GM08714 (cell line): ENCODE data around the gene SECISBP2.

ENCODE experiments used
- H3K4me3 ChIP-seq: fragments of 200-500 bp; sonication (Bioruptor generic); 2 replicates; pipeline ENCODE4 v1.5.1; 2014; ENCODE audit warnings: mild to moderate bottlenecking, low read length, inconsistent platforms
- ZNF274 ChIP-seq: IDR thresholded peaks from 2 replicates; pipeline ENCODE4 v1.6.1; 2012; ENCODE audit warnings: mild to moderate bottlenecking, low read depth, low read length

The SECISBP2 gene

DNA sequence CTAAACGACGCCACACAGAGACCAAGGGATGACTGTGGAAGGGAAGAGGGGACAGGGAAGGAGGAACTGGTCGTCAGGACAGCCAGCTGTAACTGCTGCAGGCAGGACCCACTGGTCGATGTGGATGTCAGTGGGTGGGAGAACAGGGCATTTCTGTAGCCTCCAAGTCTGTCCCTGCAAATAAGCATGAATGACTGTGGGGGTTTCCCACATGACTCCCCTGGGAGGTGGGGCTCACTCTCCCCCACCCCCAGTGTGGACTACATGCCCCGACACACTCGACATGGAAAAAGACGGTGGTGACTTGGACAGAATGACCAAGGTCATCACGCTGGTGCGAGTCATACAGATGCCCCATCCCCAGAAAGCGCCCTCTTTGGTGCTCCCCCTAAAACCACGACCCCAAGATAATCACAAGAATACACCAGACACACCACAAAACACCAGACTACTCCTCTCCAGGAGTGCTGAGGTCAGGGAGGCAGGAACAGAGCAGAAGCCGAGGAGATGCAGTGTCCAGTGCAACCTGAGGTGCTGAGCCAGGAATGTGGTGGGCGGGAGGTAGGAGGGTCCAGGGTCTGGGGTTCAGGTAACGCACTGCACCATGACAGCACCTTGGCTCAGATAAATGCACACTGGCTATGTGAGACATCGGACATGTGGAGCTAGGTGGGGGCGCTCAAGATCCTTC lies 64.9 kb downstream of the SECISBP2 start:
- no peak overlapping the region for H3K4me3 ChIP-seq
- TF ChIP-seq ZNF274: no peak

GRCh38 chr9:89383721-89384300 lies 65.5 kb downstream of the SECISBP2 start:
- TF ChIP-seq ZNF274: no peak
- H3K4me3 ChIP-seq: no peak overlapping the region

- no peak overlapping the region for H3K4me3 ChIP-seq
- no peak for TF ChIP-seq ZNF274
Measured at GRCh38 chr9:89384783-89385182, 66.5 kb downstream of the SECISBP2 start.

GRCh38 chr9:89386206-89386605 lies 67.9 kb downstream of the SECISBP2 start:
- no peak overlapping the region for H3K4me3 ChIP-seq
- no peak for TF ChIP-seq ZNF274

GRCh38 chr9:89386797-89387196 lies 68.5 kb downstream of the SECISBP2 start:
- TF ChIP-seq ZNF274: no peak
- H3K4me3 ChIP-seq: no peak overlapping the region

DNA sequence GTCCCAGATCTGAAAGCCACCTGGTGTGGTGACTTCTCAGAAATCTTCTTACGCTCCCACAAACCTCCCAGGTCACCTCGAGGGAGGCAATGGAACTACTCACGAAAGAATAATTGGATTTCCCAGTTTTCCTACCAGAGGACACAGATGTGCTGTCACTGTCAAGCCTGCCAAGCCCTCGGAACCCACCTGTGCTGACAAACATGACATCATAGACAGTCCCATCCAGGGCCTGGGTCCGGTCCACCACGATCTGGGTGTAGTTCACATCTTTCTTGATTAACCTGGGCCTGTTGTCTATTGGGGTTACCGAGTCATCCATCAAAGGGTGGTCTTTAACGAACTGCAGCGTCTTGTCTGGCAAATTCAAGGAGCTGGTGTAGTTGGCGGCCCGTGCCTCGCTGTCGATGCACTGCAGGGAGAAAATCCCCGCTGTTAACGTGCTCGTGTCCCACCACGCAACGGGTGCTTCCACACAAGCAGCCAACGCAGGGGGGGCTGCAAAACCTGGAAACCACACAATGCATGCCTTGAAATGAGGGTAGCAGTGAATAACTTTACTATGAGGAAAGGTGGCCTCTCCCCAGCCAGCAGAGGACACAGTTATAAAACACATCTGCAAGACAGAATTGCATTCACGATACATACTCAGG lies 69.0 kb downstream of the SECISBP2 start:
- no peak for TF ChIP-seq ZNF274
- no peak overlapping the region for H3K4me3 ChIP-seq

DNA sequence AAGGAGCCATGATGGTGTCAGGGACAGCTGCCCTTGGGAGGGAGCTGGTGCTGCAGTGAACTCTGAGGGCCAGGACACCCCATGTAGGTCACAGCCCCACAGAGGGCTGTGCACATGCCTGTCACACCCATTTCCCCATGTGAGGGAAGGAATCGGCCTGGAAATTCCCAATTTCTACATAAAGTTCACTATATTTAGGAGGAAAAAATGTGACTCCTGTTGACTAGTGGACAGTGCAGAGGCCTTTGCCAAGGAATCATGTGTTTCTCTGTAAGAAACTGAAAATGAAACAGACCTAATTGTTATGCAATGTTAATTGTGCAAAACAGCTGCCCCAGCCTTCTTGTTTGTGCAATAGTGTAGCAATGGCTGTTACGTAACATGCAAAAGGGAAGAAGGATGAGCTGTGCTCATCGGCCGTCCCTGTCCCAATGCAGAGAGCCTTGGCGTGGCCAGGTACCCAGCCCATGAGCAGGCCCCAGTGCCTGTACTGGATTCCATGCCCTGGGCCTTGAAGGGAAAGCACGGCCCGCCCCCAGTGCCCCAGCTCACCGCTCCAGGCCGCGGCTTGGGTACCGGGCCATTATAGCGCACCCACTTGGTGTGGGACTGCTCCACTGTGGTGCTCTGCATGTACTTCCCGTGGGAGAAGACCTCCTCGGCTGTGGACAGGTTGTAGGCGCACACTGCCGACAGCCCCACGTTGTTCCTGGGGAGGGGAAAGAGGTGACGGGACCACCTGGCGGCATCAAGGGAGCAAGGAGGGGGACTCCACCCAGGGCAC lies 70.0 kb downstream of the SECISBP2 start:
- no peak overlapping the region for H3K4me3 ChIP-seq
- no peak for TF ChIP-seq ZNF274

DNA sequence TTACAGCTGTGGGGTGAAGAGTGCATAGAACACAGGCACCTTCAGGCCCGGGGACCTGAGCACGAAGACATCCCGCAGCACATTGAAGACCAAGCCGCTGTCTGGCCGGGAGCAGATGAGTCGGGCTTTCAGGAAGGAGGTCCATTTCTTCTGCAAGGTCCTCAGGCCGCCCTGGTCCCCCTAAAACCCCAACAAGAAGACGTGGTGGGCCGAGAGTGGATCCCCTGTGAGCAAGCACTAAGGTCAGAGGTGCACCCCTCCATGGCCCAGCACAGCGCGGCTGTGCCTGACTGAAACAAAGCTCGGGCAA lies 70.5 kb downstream of the SECISBP2 start:
- TF ChIP-seq ZNF274: no peak
- no peak overlapping the region for H3K4me3 ChIP-seq

- H3K4me3 ChIP-seq: no peak overlapping the region
- TF ChIP-seq ZNF274: no peak
Measured at GRCh38 chr9:89390068-89390555, 71.8 kb downstream of the SECISBP2 start.

- H3K4me3 ChIP-seq: no peak overlapping the region
- no peak for TF ChIP-seq ZNF274
Measured at GRCh38 chr9:89390578-89391116, 72.3 kb downstream of the SECISBP2 start.

DNA sequence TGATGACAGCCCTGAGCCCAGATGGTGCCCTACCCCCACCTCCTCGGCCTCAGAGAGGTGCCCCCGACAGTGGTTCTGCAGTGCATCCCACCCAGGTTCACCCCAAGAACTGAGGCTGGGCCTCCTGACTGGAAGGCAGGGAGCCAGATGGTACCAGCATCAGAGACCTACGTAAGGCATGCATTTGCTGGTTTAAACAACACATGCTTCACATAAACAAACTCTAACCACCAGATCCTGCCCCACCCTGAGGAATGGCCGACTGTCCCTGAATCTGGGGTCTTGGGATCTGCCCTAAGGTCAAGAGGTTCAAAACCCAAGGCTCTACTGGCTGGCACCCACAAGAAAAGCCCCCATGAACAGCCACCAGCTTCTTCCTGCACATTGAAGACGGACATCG lies 73.3 kb downstream of the SECISBP2 start:
- H3K4me3 ChIP-seq: no peak overlapping the region
- TF ChIP-seq ZNF274: no peak

DNA sequence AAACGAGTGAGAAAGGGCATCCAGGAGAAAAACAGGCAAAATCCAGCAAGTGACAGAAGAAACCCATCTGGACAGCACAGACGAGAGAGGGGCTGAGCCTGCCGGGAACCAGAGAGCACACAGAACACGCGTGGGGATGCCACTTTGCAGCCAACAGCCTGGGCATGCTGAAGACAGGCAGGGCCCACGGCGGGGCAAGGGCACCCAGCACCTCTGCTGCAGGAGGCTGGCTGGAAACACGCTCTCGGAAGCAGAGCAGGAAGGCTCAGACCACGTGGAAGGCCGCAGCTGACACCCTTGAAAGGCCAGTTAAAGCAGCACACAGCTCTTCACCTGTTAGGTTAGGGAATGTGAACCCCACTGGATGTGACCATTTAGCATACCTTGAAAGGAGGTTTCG lies 76.1 kb downstream of the SECISBP2 start:
- TF ChIP-seq ZNF274: no peak
- no peak overlapping the region for H3K4me3 ChIP-seq

GRCh38 chr9:89395931-89396710 lies 77.8 kb downstream of the SECISBP2 start:
- no peak for TF ChIP-seq ZNF274
- no peak overlapping the region for H3K4me3 ChIP-seq

DNA sequence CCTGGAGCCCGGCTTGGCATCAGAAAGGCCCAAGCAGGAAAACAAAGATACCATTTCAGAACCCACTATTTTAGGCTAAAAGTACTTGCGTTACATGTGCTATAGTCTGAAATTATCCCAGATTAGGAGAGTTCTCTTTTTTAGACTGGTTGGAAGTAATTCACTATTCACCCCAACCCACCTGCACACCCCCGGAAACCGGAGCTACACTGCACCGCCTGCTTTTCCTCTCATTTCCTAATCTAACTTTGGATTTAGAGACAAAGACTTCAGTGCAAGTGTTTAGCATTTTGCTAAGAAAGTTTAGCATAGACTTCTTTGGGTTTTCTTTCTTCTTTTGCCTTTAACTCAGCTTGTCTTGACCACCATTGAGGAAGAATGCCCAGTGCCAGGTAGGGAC lies 79.2 kb downstream of the SECISBP2 start:
- no peak overlapping the region for H3K4me3 ChIP-seq
- TF ChIP-seq ZNF274: no peak
